ENCODE data around the gene AMFR.

Gene AMFR

DNA sequence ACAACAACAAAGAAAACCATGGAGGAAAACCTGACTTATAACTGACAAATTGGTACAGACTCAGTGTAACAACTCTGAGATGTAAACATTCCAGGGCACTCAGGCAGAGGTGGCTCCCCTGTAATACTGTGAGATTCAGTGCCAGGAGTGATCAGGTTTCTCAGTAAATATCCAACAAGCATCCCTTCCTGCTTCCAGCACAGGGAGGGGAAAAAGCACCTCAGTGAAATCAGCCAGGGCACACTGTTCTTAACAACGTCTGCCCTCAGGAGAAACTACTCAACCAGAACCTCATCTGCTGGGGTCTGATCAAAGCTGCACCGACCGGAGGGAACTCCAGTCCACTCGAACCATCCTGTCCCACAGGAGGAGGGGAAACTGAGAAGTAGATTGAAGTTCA lies 52.3 kb downstream of the AMFR start:
- H3K4me3 ChIP-seq (ENCODE audit: low read depth, low read length, poor library complexity, severe bottlenecking) = no peak overlapping the region
- no peaks in the 10 kb centered on the region for H3K9me3 ChIP-seq (ENCODE audit: low read length)
- H2AFZ ChIP-seq (ENCODE audit: low read length) = no peak overlapping the region
- H4K20me1 ChIP-seq (ENCODE audit: insufficient read depth, low read length) = no peaks in the 10 kb centered on the region
- H3K9me2 ChIP-seq (ENCODE audit: low read depth, low read length) = no peaks in the 10 kb centered on the region
- H3K9ac ChIP-seq (ENCODE audit: low read length) = no peak overlapping the region
- peaks cover 5% of the 10 kb centered on the region; the same call in 1 of the 2 replicates for H3K79me2 ChIP-seq (ENCODE audit: insufficient read depth, low read length)
- H3K27me3 ChIP-seq (ENCODE audit: insufficient read depth, low read length) = no peaks in the 10 kb centered on the region
- no peaks in the 10 kb centered on the region for H3F3A ChIP-seq (ENCODE audit: insufficient read depth, low read length)
- TF ChIP-seq, protein P1, sequence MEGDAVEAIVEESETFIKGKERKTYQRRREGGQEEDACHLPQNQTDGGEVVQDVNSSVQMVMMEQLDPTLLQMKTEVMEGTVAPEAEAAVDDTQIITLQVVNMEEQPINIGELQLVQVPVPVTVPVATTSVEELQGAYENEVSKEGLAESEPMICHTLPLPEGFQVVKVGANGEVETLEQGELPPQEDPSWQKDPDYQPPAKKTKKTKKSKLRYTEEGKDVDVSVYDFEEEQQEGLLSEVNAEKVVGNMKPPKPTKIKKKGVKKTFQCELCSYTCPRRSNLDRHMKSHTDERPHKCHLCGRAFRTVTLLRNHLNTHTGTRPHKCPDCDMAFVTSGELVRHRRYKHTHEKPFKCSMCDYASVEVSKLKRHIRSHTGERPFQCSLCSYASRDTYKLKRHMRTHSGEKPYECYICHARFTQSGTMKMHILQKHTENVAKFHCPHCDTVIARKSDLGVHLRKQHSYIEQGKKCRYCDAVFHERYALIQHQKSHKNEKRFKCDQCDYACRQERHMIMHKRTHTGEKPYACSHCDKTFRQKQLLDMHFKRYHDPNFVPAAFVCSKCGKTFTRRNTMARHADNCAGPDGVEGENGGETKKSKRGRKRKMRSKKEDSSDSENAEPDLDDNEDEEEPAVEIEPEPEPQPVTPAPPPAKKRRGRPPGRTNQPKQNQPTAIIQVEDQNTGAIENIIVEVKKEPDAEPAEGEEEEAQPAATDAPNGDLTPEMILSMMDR (IDR thresholded peaks at IDR 0.05; ENCODE audit: low read length) = no peak
- no peak for TF ChIP-seq EZH2 (IDR thresholded peaks at IDR 0.05; ENCODE audit: borderline replicate concordance, low read length)
- H3K4me1 ChIP-seq (ENCODE audit: insufficient read depth, low read length, severe bottlenecking) = no peaks in the 10 kb centered on the region
- peaks cover 44% of the 10 kb centered on the region for H3K36me3 ChIP-seq (ENCODE audit: insufficient read depth, low read length)
- H3K4me2 ChIP-seq (ENCODE audit: low read length) = no peak overlapping the region
- H3K27ac ChIP-seq (ENCODE audit: low read depth, low read length, poor library complexity, severe bottlenecking) = no peak overlapping the region

DNA sequence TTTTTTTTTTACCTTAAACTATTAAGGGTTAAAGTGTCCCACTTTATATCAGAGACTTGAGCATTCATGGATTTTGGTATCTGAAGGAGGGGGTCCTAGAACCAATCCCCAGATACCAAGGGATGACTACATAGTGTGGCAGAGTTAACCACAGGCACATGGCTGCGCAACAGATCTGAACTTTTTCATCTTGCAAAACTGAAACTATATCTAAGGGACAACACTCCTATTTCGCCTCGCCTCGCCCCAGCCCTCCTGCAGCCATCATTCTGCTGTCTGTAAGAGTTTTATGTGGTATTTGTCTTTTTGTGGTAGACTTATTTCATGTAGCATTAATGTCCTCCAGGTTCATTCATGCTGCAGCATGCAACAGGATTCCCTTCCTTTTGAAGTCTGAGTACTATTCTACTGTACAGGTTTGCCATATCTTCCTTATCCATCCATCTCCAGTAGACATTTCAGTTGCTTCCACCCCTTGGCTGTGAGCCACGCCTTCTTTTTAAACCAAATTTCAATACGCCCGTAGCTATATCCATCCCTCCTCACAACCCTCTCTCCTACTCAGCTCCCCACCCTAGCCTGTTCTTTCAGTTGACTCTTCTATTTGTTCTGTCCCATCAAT lies 53.2 kb downstream of the AMFR start:
- TF ChIP-seq, protein P1 (IDR thresholded peaks at IDR 0.05; ENCODE audit: low read length) = no peak
- TF ChIP-seq EZH2 (IDR thresholded peaks at IDR 0.05; ENCODE audit: borderline replicate concordance, low read length) = no peak
- H4K20me1 ChIP-seq (ENCODE audit: insufficient read depth, low read length) = no peaks in the 10 kb centered on the region
- H3K27ac ChIP-seq (ENCODE audit: low read depth, low read length, poor library complexity, severe bottlenecking) = no peak overlapping the region

DNA sequence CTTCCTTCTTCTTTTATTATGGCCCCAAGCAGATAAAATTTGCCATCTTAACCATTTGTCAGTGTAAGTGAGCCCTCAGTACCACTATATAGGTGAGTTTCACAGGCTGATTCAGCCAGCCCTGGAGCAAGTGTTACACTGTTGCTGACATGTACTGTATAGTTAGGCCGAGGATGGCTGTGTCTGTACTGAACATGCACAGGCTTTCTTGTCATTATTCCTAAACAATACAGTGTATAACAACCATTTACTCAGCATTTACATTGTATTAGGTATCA lies 53.7 kb downstream of the AMFR start:
- H3K9ac ChIP-seq (ENCODE audit: low read length) = no peak overlapping the region
- H4K20me1 ChIP-seq (ENCODE audit: insufficient read depth, low read length) = no peaks in the 10 kb centered on the region
- H3F3A ChIP-seq (ENCODE audit: insufficient read depth, low read length) = no peaks in the 10 kb centered on the region
- H3K4me3 ChIP-seq (ENCODE audit: low read depth, low read length, poor library complexity, severe bottlenecking) = no peak overlapping the region
- peaks cover 5% of the 10 kb centered on the region; the same call in 1 of the 2 replicates for H3K79me2 ChIP-seq (ENCODE audit: insufficient read depth, low read length)
- no peak overlapping the region for H2AFZ ChIP-seq (ENCODE audit: low read length)
- H3K4me2 ChIP-seq (ENCODE audit: low read length) = no peak overlapping the region
- H3K9me2 ChIP-seq (ENCODE audit: low read depth, low read length) = no peaks in the 10 kb centered on the region
- H3K9me3 ChIP-seq (ENCODE audit: low read length) = no peaks in the 10 kb centered on the region
- no peak for TF ChIP-seq EZH2 (IDR thresholded peaks at IDR 0.05; ENCODE audit: borderline replicate concordance, low read length)
- TF ChIP-seq, protein P1 (IDR thresholded peaks at IDR 0.05; ENCODE audit: low read length) = no peak
- H3K27me3 ChIP-seq (ENCODE audit: insufficient read depth, low read length) = no peaks in the 10 kb centered on the region
- no peaks in the 10 kb centered on the region for H3K4me1 ChIP-seq (ENCODE audit: insufficient read depth, low read length, severe bottlenecking)
- peaks cover 53% of the 10 kb centered on the region for H3K36me3 ChIP-seq (ENCODE audit: insufficient read depth, low read length)
- H3K27ac ChIP-seq (ENCODE audit: low read depth, low read length, poor library complexity, severe bottlenecking) = no peak overlapping the region

More for the DNA sequence above, 53.2 kb downstream of the AMFR start:
- no peaks in the 10 kb centered on the region for H3K27me3 ChIP-seq (ENCODE audit: insufficient read depth, low read length)
- H3K36me3 ChIP-seq (ENCODE audit: insufficient read depth, low read length) = peaks cover 47% of the 10 kb centered on the region
- H3K4me1 ChIP-seq (ENCODE audit: insufficient read depth, low read length, severe bottlenecking) = no peaks in the 10 kb centered on the region
- no peak overlapping the region for H2AFZ ChIP-seq (ENCODE audit: low read length)
- no peak overlapping the region for H3K9ac ChIP-seq (ENCODE audit: low read length)
- H3K4me2 ChIP-seq (ENCODE audit: low read length) = no peak overlapping the region
- H3K79me2 ChIP-seq (ENCODE audit: insufficient read depth, low read length) = peaks cover 5% of the 10 kb centered on the region; the same call in 1 of the 2 replicates
- no peak overlapping the region for H3K4me3 ChIP-seq (ENCODE audit: low read depth, low read length, poor library complexity, severe bottlenecking)
- no peaks in the 10 kb centered on the region for H3K9me3 ChIP-seq (ENCODE audit: low read length)
- H3K9me2 ChIP-seq (ENCODE audit: low read depth, low read length) = no peaks in the 10 kb centered on the region
- no peaks in the 10 kb centered on the region for H3F3A ChIP-seq (ENCODE audit: insufficient read depth, low read length)
